Vagina (tissue), 2 donors: ENCODE results near the gene MMEL1.

Experiments
- CTCF ChIP-seq, 3 experiments: fragments of 450-650 bp in 2 of 3; fragments of 200-600 bp in 1 of 3; sonication (generic) in 1 of 3; IDR thresholded peaks; one replicate each; pipeline ENCODE4 v1.5.1; 2017 to 2019; ENCODE audit warnings: antibody characterized with exemption in 3 of 3, mild to moderate bottlenecking in 2 of 3, moderate library complexity in 2 of 3
- POLR2A ChIP-seq, 2 donors: fragments of 450-650 bp; IDR thresholded peaks; one replicate each; pipeline ENCODE4 v1.6.1; 2017; ENCODE audit warnings: antibody characterized with exemption in 2 of 2, mild to moderate bottlenecking in 2 of 2, moderate library complexity in 2 of 2
- POLR2AphosphoS5 ChIP-seq, 2 donors: sonication (generic); formaldehyde crosslinking; IDR thresholded peaks; one replicate each; pipeline ENCODE4 v1.9.0; 2017; ENCODE audit warnings: antibody characterized with exemption in 2 of 2, mild to moderate bottlenecking in 2 of 2, low read depth in 1 of 2; ENCODE audit not compliant: insufficient read depth in 1 of 2

GRCh38 chr1:2628191-2628932, 4.5 kb downstream of the MMEL1 start:
- TF ChIP-seq POLR2AphosphoS5 (IDR thresholded peaks at IDR 0.05; ENCODE audit: insufficient read depth in 1 of 2, low read depth in 1 of 2), result no peak
- no peak for TF ChIP-seq CTCF (IDR thresholded peaks at IDR 0.05)
- no peak for TF ChIP-seq POLR2A (IDR thresholded peaks at IDR 0.05)
